Activated CD4-positive, CD25-positive, alpha-beta regulatory T cell treated with anti-CD3 and anti-CD28 coated beads, Interleukin-2, amount 50 U/mL, for 72 hours (primary cell): Measurements from ENCODE around the gene FBXO5.
"Not testable (repeated sequence)": the region's sequence is repeated elsewhere in the genome, so short reads cannot be mapped to it uniquely, and the experiment has no call there.

Experiments used
- DNase-seq: peaks from one replicate; pipeline ENCODE4 v3.0.0; 2021

Gene FBXO5

GRCh38 chr6:152986978-152987377 is 4.1 kb upstream of the FBXO5 start:
- no peak for DNase-seq

- DNase-seq = not testable (repeated sequence)
These were observed 2.5 kb upstream of the FBXO5 start for GRCh38 chr6:152985300-152985699.

GRCh38 chr6:152984513-152984872 is 1.7 kb upstream of the FBXO5 start:
- no peak for DNase-seq

- DNase-seq = peak; percentile 66
These were observed 1.0 kb upstream of the FBXO5 start for GRCh38 chr6:152983637-152984512.

GRCh38 chr6:152981989-152982903 is 595 bp downstream of the FBXO5 start:
- DNase-seq = peak; percentile 39

GRCh38 chr6:152981219-152981618 is 1.6 kb downstream of the FBXO5 start:
- DNase-seq = no peak

- DNase-seq = no peak
These were observed 2.2 kb downstream of the FBXO5 start for GRCh38 chr6:152980656-152981055.

GRCh38 chr6:152979116-152979515 is 3.7 kb downstream of the FBXO5 start:
- no peak for DNase-seq

GRCh38 chr6:152978058-152978457 is 4.8 kb downstream of the FBXO5 start:
- no peak for DNase-seq

- no peak for DNase-seq
These were observed 5.3 kb downstream of the FBXO5 start for GRCh38 chr6:152977556-152977955.

- DNase-seq = no peak
These were observed 6.1 kb downstream of the FBXO5 start for GRCh38 chr6:152976749-152977148.

- no peak for DNase-seq
These were observed 7.5 kb downstream of the FBXO5 start for GRCh38 chr6:152975204-152975915.

- no peak for DNase-seq
These were observed 8.9 kb downstream of the FBXO5 start for GRCh38 chr6:152973916-152974315.

- no peak for DNase-seq
These were observed 13.0 kb downstream of the FBXO5 start for GRCh38 chr6:152969688-152970418.

GRCh38 chr6:152966168-152966894 is 16.5 kb downstream of the FBXO5 start:
- DNase-seq = not testable (repeated sequence)

- no peak for DNase-seq
These were observed 23.5 kb downstream of the FBXO5 start for GRCh38 chr6:152959333-152959732.

GRCh38 chr6:152957796-152958195 is 25.0 kb downstream of the FBXO5 start:
- no peak for DNase-seq

- DNase-seq = no peak
These were observed 28.4 kb downstream of the FBXO5 start for GRCh38 chr6:152954443-152954842.

GRCh38 chr6:152952866-152953509 is 29.9 kb downstream of the FBXO5 start:
- no peak for DNase-seq

GRCh38 chr6:152952045-152952444 is 30.8 kb downstream of the FBXO5 start:
- DNase-seq = no peak

- DNase-seq = no peak
These were observed 32.6 kb downstream of the FBXO5 start for GRCh38 chr6:152950240-152950639.
